Measurements from ENCODE around the gene PPBP.

Gene PPBP

GRCh38 chr4:74016068-74016467 is 28.1 kb upstream of the PPBP start:
- H4K20me1 ChIP-seq (ENCODE audit: insufficient read depth, low read length) = no peaks in the 10 kb centered on the region
- peak overlapping the region; percentile 76 for H3K27ac ChIP-seq (ENCODE audit: low read length)
- ATAC-seq (ENCODE audit: insufficient read depth, low read depth) = peak; percentile 93

GRCh38 chr4:74015126-74015780 is 27.3 kb upstream of the PPBP start:
- Histone ChIP-seq H3K27me3 (ENCODE audit: insufficient read depth, low read length, poor library complexity) (no peaks in the 10 kb centered on the region), H3K9me3 (ENCODE audit: insufficient read depth, low read length, severe bottlenecking) (no peaks in the 10 kb centered on the region), H3K36me3 (ENCODE audit: insufficient read depth, low read length) (no peaks in the 10 kb centered on the region), H3K9ac (ENCODE audit: low read depth, low read length) (no peak overlapping the region; the same call in 1 of the 2 replicates), H3K4me3 (ENCODE audit: low read depth in 1 of 2, low read length in 2 of 2) (no peak overlapping the region), H4K20me1 (ENCODE audit: insufficient read depth, low read length) (no peaks in the 10 kb centered on the region), H3K4me2 (ENCODE audit: insufficient read depth, low read length) (no peak overlapping the region), H3K79me2 (ENCODE audit: insufficient read depth, low read length) (no peaks in the 10 kb centered on the region), H3K27ac (ENCODE audit: low read length) (peak overlapping the region; percentile 76), H2AFZ (ENCODE audit: low read depth, low read length) (peak overlapping the region; percentile 55), H3K4me1 (ENCODE audit: insufficient read depth, low read length) (peaks cover 27% of the 10 kb centered on the region)
- TF ChIP-seq EZH2 (IDR thresholded peaks at IDR 0.05; ENCODE audit: borderline replicate concordance, low read depth, low read length, severe bottlenecking) (no peak), CTCF (IDR thresholded peaks at IDR 0.05; ENCODE audit: borderline replicate concordance, extremely low read depth, low read length, poor library complexity, severe bottlenecking) (no peak)
- no peak for DNase-seq
- peak; percentile 54; the same call in 1 of the 3 replicates for ATAC-seq (ENCODE audit: insufficient read depth, low read depth)

More at GRCh38 chr4:74016068-74016467, 28.1 kb upstream of the PPBP start:
- Histone ChIP-seq H3K36me3 (ENCODE audit: insufficient read depth, low read length) (no peaks in the 10 kb centered on the region), H3K9ac (ENCODE audit: low read depth, low read length) (no peak overlapping the region; the same call in 1 of the 2 replicates), H3K79me2 (ENCODE audit: insufficient read depth, low read length) (no peaks in the 10 kb centered on the region), H2AFZ (ENCODE audit: low read depth, low read length) (peak overlapping the region; percentile 38; the same call in 1 of the 2 replicates), H3K9me3 (ENCODE audit: insufficient read depth, low read length, severe bottlenecking) (no peaks in the 10 kb centered on the region), H3K4me2 (ENCODE audit: insufficient read depth, low read length) (peak overlapping the region; percentile 41; the same call in 1 of the 2 replicates), H3K27me3 (ENCODE audit: insufficient read depth, low read length, poor library complexity) (no peaks in the 10 kb centered on the region), H3K4me3 (ENCODE audit: low read depth in 1 of 2, low read length in 2 of 2) (no peak overlapping the region), H3K4me1 (ENCODE audit: insufficient read depth, low read length) (peaks cover 27% of the 10 kb centered on the region)
- DNase-seq = no peak
- TF ChIP-seq EZH2 (IDR thresholded peaks at IDR 0.05; ENCODE audit: borderline replicate concordance, low read depth, low read length, severe bottlenecking) = no peak

- Histone ChIP-seq H3K27ac (ENCODE audit: low read length) (no peak overlapping the region), H3K36me3 (ENCODE audit: insufficient read depth, low read length) (no peaks in the 10 kb centered on the region), H2AFZ (ENCODE audit: low read depth, low read length) (no peak overlapping the region), H3K4me2 (ENCODE audit: insufficient read depth, low read length) (no peak overlapping the region), H3K27me3 (ENCODE audit: insufficient read depth, low read length, poor library complexity) (no peaks in the 10 kb centered on the region), H3K4me3 (ENCODE audit: low read depth in 1 of 2, low read length in 2 of 2) (no peak overlapping the region), H3K4me1 (ENCODE audit: insufficient read depth, low read length) (peaks cover 27% of the 10 kb centered on the region), H3K79me2 (ENCODE audit: insufficient read depth, low read length) (no peaks in the 10 kb centered on the region), H3K9me3 (ENCODE audit: insufficient read depth, low read length, severe bottlenecking) (no peaks in the 10 kb centered on the region), H4K20me1 (ENCODE audit: insufficient read depth, low read length) (no peaks in the 10 kb centered on the region), H3K9ac (ENCODE audit: low read depth, low read length) (no peak overlapping the region)
- DNase-seq = no peak
- no peak for TF ChIP-seq EZH2 (IDR thresholded peaks at IDR 0.05; ENCODE audit: borderline replicate concordance, low read depth, low read length, severe bottlenecking)
- TF ChIP-seq CTCF (IDR thresholded peaks at IDR 0.05; ENCODE audit: borderline replicate concordance, extremely low read depth, low read length, poor library complexity, severe bottlenecking) = no peak
- ATAC-seq (ENCODE audit: insufficient read depth, low read depth) = no peak
These were observed 26.3 kb upstream of the PPBP start for GRCh38 chr4:74014332-74014731.

GRCh38 chr4:74013264-74013663 is 25.3 kb upstream of the PPBP start:
- Histone ChIP-seq H3K27me3 (ENCODE audit: insufficient read depth, low read length, poor library complexity) (no peaks in the 10 kb centered on the region), H2AFZ (ENCODE audit: low read depth, low read length) (no peak overlapping the region), H3K4me3 (ENCODE audit: low read depth in 1 of 2, low read length in 2 of 2) (no peak overlapping the region), H3K9ac (ENCODE audit: low read depth, low read length) (no peak overlapping the region), H4K20me1 (ENCODE audit: insufficient read depth, low read length) (no peaks in the 10 kb centered on the region), H3K9me3 (ENCODE audit: insufficient read depth, low read length, severe bottlenecking) (no peaks in the 10 kb centered on the region), H3K36me3 (ENCODE audit: insufficient read depth, low read length) (no peaks in the 10 kb centered on the region), H3K79me2 (ENCODE audit: insufficient read depth, low read length) (no peaks in the 10 kb centered on the region), H3K4me2 (ENCODE audit: insufficient read depth, low read length) (no peak overlapping the region), H3K4me1 (ENCODE audit: insufficient read depth, low read length) (peaks cover 27% of the 10 kb centered on the region), H3K27ac (ENCODE audit: low read length) (no peak overlapping the region)
- TF ChIP-seq EZH2 (IDR thresholded peaks at IDR 0.05; ENCODE audit: borderline replicate concordance, low read depth, low read length, severe bottlenecking) (no peak), CTCF (IDR thresholded peaks at IDR 0.05; ENCODE audit: borderline replicate concordance, extremely low read depth, low read length, poor library complexity, severe bottlenecking) (no peak)
- DNase-seq (no peak), ATAC-seq (ENCODE audit: insufficient read depth, low read depth) (no peak)

Data from DND-41 (cell line).